ENCODE results near the gene TSHZ2.

DNA sequence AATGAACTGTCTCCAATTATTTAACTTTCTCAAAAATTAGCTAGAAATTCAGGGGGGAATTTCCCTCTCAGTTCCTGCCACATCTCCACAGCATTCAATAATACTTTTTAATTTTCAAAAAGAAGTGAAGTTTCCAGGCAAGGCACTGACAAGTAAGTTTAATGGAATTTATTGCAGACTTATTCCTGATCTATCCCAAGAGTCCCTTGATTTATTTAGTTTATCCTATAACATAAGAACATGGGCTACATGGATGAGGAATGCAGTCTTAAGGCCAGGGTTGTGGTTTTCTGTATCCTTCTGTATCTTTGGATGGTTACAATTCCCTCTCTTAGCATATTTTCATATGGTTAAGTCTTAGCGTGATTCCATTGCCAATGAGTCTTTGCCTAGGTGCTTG lies 126.5 kb downstream of the TSHZ2 start:
- TF ChIP-seq, protein P1, sequence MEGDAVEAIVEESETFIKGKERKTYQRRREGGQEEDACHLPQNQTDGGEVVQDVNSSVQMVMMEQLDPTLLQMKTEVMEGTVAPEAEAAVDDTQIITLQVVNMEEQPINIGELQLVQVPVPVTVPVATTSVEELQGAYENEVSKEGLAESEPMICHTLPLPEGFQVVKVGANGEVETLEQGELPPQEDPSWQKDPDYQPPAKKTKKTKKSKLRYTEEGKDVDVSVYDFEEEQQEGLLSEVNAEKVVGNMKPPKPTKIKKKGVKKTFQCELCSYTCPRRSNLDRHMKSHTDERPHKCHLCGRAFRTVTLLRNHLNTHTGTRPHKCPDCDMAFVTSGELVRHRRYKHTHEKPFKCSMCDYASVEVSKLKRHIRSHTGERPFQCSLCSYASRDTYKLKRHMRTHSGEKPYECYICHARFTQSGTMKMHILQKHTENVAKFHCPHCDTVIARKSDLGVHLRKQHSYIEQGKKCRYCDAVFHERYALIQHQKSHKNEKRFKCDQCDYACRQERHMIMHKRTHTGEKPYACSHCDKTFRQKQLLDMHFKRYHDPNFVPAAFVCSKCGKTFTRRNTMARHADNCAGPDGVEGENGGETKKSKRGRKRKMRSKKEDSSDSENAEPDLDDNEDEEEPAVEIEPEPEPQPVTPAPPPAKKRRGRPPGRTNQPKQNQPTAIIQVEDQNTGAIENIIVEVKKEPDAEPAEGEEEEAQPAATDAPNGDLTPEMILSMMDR (IDR thresholded peaks at IDR 0.05), result no peak
- no peak for TF ChIP-seq EZH2 (IDR thresholded peaks at IDR 0.05; ENCODE audit: borderline replicate concordance, insufficient read depth, low read depth, low read length, poor library complexity, severe bottlenecking)
